GM23248 (cell line): ENCODE data around the gene TEKTIP1.

ENCODE experiments used
- EZH2 ChIP-seq: fragments of 200-600 bp; sonication (generic); IDR thresholded peaks from 2 replicates; pipeline ENCODE4 v1.6.1; 2018; ENCODE audit warnings: antibody characterized with exemption, mild to moderate bottlenecking; ENCODE audit not compliant: insufficient read depth, poor library complexity, severe bottlenecking
- EZH2phosphoT487 ChIP-seq: fragments of 200-600 bp; sonication (generic); IDR thresholded peaks from 2 replicates; pipeline ENCODE4 v1.6.1; 2018; ENCODE audit warnings: antibody characterized with exemption, moderate library complexity, mild to moderate bottlenecking, low read depth; ENCODE audit not compliant: insufficient read depth

DNA sequence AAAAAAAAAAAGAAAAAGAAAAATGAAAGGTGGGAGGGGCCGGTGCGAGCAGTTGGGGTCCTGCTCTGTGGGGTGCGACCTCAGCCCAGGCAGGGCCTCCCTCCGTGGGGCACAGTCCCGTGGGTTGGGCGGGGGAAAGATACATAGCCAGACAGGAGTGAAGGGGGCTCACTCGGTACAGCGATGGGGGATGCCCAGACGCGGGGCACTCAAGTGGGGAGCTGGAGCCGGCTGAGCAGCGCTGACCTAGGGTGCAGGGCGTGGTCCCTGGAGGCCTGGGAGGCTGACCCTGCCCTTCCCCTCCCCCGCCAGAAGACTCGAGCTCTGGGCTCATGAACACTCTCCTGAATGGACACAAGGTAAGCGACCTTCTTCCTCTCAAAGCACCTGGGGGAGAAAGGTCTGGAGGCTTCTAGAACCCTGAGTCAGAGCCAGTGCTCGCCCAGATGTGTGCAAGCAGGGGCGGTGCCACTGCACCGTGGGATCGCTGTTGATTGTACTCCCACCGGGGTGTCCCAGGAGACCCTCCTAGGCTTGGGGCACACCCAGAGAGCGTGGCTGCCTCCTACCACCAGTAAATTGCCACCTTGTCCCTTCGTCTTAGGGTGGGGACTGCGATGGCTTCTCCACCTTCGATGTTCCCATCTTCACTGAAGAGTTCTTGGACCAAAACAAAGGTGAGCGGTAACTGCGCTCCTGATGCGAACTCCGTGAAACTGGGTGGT is 37.1 kb downstream of the TEKTIP1 start:
- TF ChIP-seq EZH2 (no peak), EZH2phosphoT487 (no peak)
